GM12891 (cell line): ENCODE data around the gene CBX2.

Experiments used
- POLR2A ChIP-seq: IDR thresholded peaks from 2 replicates; pipeline ENCODE4 v1.6.1; 2011; ENCODE audit warnings: low read depth, low read length, control low read depth
- POLR2AphosphoS5 ChIP-seq: IDR thresholded peaks from 2 replicates; pipeline ENCODE4 v1.6.1; 2011; ENCODE audit warnings: low read depth, low read length, control low read depth
- SPI1 ChIP-seq: IDR thresholded peaks from 2 replicates; pipeline ENCODE4 v1.6.1; 2011; ENCODE audit warnings: low read depth, low read length, control low read depth
- TAF1 ChIP-seq: IDR thresholded peaks from 2 replicates; pipeline ENCODE4 v1.6.1; 2011; ENCODE audit warnings: low read depth, low read length, control low read depth

DNA sequence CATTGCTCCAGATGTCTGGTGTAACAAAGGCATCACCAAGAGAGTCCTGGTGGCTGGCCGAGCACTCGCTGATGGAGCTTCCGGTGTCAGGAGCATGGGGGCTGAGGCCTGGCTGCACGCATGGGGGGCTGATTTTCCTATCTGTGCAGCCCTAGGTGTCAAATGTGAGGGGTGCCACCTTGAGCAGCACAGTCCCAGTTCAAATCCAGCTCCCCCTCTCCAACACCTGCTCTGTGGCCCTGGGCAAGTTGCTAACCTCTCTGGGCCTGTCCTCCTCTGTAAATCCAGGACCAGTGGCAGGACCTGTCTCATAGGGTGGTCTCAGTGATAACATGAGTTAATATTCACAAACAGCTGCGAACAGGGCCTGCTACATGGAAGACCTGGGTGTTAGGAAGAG lies 34.3 kb upstream of the CBX2 start:
- TF ChIP-seq TAF1, result no peak
- TF ChIP-seq POLR2A, result no peak
- no peak for TF ChIP-seq SPI1
- TF ChIP-seq POLR2AphosphoS5, result no peak
